ENCODE data around the gene ATP5F1D.

Gene ATP5F1D

DNA sequence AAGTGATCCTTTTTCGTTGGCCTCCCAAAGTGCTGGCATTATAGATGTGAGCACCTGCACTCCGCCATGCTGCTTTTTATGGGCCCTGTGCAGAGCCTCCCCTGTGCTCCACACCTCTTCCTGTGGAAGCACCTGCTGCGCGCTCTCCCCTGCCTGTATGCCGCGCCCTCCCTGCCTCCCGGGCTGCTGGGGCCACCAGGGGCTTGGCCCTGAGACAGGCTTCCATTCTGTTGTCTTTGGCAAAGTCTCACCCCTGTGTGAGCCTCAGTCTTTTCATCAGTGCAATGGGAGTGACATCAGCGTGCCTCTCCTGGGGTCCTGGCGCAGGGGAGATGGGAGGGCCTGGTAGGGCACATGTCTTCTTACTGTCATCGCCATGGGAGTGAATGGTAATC lies 35.1 kb downstream of the ATP5F1D start:
- no peak overlapping the region for H3K4me3 ChIP-seq (ENCODE audit: low read depth, low read length)

GRCh38 chr19:1277061-1277460 lies 35.5 kb downstream of the ATP5F1D start:
- H3K9ac ChIP-seq = no peak overlapping the region
- no peaks in the 10 kb centered on the region for H3K9me3 ChIP-seq (ENCODE audit: control insufficient read depth, low read length)
- H3K4me2 ChIP-seq (ENCODE audit: low read length) = no peak overlapping the region
- H3K27me3 ChIP-seq (ENCODE audit: control insufficient read depth, insufficient read depth, low read length) = no peaks in the 10 kb centered on the region
- H2AFZ ChIP-seq = no peak overlapping the region
- H3K79me2 ChIP-seq = peaks cover 13% of the 10 kb centered on the region
- H3K36me3 ChIP-seq (ENCODE audit: control insufficient read depth, insufficient read depth, low read length) = no peaks in the 10 kb centered on the region
- no peak overlapping the region for H3K4me3 ChIP-seq (ENCODE audit: low read depth, low read length)
- TF ChIP-seq, protein P1, sequence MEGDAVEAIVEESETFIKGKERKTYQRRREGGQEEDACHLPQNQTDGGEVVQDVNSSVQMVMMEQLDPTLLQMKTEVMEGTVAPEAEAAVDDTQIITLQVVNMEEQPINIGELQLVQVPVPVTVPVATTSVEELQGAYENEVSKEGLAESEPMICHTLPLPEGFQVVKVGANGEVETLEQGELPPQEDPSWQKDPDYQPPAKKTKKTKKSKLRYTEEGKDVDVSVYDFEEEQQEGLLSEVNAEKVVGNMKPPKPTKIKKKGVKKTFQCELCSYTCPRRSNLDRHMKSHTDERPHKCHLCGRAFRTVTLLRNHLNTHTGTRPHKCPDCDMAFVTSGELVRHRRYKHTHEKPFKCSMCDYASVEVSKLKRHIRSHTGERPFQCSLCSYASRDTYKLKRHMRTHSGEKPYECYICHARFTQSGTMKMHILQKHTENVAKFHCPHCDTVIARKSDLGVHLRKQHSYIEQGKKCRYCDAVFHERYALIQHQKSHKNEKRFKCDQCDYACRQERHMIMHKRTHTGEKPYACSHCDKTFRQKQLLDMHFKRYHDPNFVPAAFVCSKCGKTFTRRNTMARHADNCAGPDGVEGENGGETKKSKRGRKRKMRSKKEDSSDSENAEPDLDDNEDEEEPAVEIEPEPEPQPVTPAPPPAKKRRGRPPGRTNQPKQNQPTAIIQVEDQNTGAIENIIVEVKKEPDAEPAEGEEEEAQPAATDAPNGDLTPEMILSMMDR (IDR thresholded peaks at IDR 0.05) = no peak
- H3K27ac ChIP-seq = no peak overlapping the region
- H3K4me1 ChIP-seq = peaks cover 17% of the 10 kb centered on the region

More for the DNA sequence above, 35.1 kb downstream of the ATP5F1D start:
- Histone ChIP-seq H2AFZ (no peak overlapping the region), H3K4me1 (peaks cover 21% of the 10 kb centered on the region), H3K79me2 (peaks cover 17% of the 10 kb centered on the region), H3K9ac (no peak overlapping the region), H3K27me3 (ENCODE audit: control insufficient read depth, insufficient read depth, low read length) (no peaks in the 10 kb centered on the region), H3K36me3 (ENCODE audit: control insufficient read depth, insufficient read depth, low read length) (no peaks in the 10 kb centered on the region), H3K9me3 (ENCODE audit: control insufficient read depth, low read length) (no peaks in the 10 kb centered on the region), H3K4me2 (ENCODE audit: low read length) (peak overlapping the region; percentile 97), H3K27ac (no peak overlapping the region)
- TF ChIP-seq, protein P1 (IDR thresholded peaks at IDR 0.05) = no peak

GRCh38 chr19:1278074-1278473 lies 36.5 kb downstream of the ATP5F1D start:
- Histone ChIP-seq H2AFZ (no peak overlapping the region), H3K4me1 (peaks cover 17% of the 10 kb centered on the region), H3K4me3 (ENCODE audit: low read depth, low read length) (no peak overlapping the region), H3K9me3 (ENCODE audit: control insufficient read depth, low read length) (no peaks in the 10 kb centered on the region), H3K27ac (no peak overlapping the region), H3K36me3 (ENCODE audit: control insufficient read depth, insufficient read depth, low read length) (no peaks in the 10 kb centered on the region), H3K4me2 (ENCODE audit: low read length) (no peak overlapping the region), H3K27me3 (ENCODE audit: control insufficient read depth, insufficient read depth, low read length) (no peaks in the 10 kb centered on the region), H3K79me2 (peaks cover 5% of the 10 kb centered on the region), H3K9ac (no peak overlapping the region)
- TF ChIP-seq, protein P1 (IDR thresholded peaks at IDR 0.05) = no peak

DNA sequence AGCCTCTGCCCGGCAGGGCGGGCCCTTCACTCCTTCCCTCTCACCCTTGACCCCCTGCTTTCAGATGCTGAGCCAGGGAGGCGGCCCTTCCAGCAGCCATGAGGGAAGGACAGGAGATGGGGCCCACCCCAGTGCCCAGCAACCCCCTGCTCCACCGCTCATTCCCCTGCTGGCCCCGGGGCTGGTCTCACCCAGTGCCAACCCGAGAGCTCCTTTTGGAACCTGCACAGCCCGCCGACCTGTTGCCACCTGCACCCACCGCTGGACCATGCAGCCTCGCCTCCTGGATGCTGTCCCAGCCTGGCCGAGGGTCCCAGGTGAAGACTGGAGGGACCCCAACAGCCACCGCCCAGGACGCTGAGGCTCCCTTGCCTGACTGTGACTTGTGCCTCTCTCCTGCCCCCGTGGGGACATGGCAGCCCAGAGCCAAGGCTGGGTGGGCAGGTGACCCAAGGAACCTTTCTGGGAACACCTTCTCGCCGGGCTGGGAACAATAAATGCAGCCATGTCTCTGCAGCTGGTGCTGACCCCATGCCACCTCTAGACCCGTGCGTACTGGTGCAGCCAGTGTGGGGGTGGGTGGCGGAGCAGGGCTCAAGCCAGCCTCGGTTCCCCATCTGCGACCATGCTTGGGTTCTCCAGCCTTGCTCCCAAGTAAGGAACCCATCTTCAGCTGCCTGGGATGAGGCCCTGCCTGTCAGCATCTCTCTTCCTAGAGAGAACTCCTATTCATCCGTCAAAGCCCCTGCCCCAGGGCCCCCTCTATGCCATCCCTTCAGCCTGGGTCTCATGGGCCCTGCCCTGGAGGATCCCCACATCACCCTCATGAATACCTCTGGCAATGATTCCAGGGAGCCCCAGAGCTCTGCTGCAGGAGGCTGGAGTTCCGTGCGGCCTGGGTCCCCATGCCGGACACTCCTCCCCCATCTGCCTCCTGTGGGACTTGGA lies 37.4 kb downstream of the ATP5F1D start:
- Histone ChIP-seq H3K36me3 (ENCODE audit: control insufficient read depth, insufficient read depth, low read length) (no peaks in the 10 kb centered on the region), H3K4me1 (peaks cover 17% of the 10 kb centered on the region)

More for the DNA sequence above, 37.4 kb downstream of the ATP5F1D start:
- no peak overlapping the region for H3K4me2 ChIP-seq (ENCODE audit: low read length)
- no peak overlapping the region for H2AFZ ChIP-seq
- H3K9ac ChIP-seq = no peak overlapping the region
- H3K4me3 ChIP-seq (ENCODE audit: low read depth, low read length) = no peak overlapping the region
- H3K9me3 ChIP-seq (ENCODE audit: control insufficient read depth, low read length) = no peaks in the 10 kb centered on the region
- H3K79me2 ChIP-seq = peaks cover 2% of the 10 kb centered on the region
- no peak overlapping the region for H3K27ac ChIP-seq
- H3K27me3 ChIP-seq (ENCODE audit: control insufficient read depth, insufficient read depth, low read length) = no peaks in the 10 kb centered on the region
- TF ChIP-seq, protein P1 (IDR thresholded peaks at IDR 0.05) = no peak
